GM18505 (cell line): ENCODE measurements around the gene CACNA1I.

Experiments used
- ATAC-seq: cut with Tn5 transposase; IDR thresholded peaks from one replicate; pipeline ENCODE4 v1.9.1; 2021; ENCODE audit not compliant: unreplicated experiment
- POLR2A ChIP-seq: IDR thresholded peaks from 4 replicates; pipeline ENCODE4 v1.6.1; 2011; ENCODE audit warnings: borderline replicate concordance; ENCODE audit not compliant: insufficient read depth, insufficient read length; ENCODE audit errors: extremely low read depth

CACNA1I gene

GRCh38 chr22:39655004-39655579, 84.5 kb downstream of the CACNA1I start:
- TF ChIP-seq POLR2A = no peak
- ATAC-seq = no peak

GRCh38 chr22:39655831-39656230, 85.3 kb downstream of the CACNA1I start:
- no peak for TF ChIP-seq POLR2A
- no peak for ATAC-seq

GRCh38 chr22:39656495-39657490, 86.2 kb downstream of the CACNA1I start:
- ATAC-seq = no peak
- TF ChIP-seq POLR2A = no peak

- ATAC-seq = no peak
- no peak for TF ChIP-seq POLR2A
Observed at GRCh38 chr22:39658367-39658766, 87.8 kb downstream of the CACNA1I start.

- no peak for ATAC-seq
- no peak for TF ChIP-seq POLR2A
Observed at GRCh38 chr22:39658806-39659463, 88.4 kb downstream of the CACNA1I start.

- ATAC-seq = no peak
- no peak for TF ChIP-seq POLR2A
Observed at GRCh38 chr22:39661501-39661841, 90.9 kb downstream of the CACNA1I start.

- no peak for TF ChIP-seq POLR2A
- no peak for ATAC-seq
Observed at GRCh38 chr22:39661842-39662685, 91.5 kb downstream of the CACNA1I start.

GRCh38 chr22:39662686-39663052, 92.1 kb downstream of the CACNA1I start:
- no peak for TF ChIP-seq POLR2A
- no peak for ATAC-seq

- TF ChIP-seq POLR2A = no peak
- ATAC-seq = no peak
Observed at GRCh38 chr22:39663751-39664150, 93.2 kb downstream of the CACNA1I start.

GRCh38 chr22:39664485-39665200, 94.1 kb downstream of the CACNA1I start:
- no peak for TF ChIP-seq POLR2A
- no peak for ATAC-seq

GRCh38 chr22:39665229-39665628, 94.7 kb downstream of the CACNA1I start:
- no peak for ATAC-seq

GRCh38 chr22:39665661-39666431, 95.3 kb downstream of the CACNA1I start:
- no peak for TF ChIP-seq POLR2A

More at GRCh38 chr22:39665229-39665628, 94.7 kb downstream of the CACNA1I start:
- no peak for TF ChIP-seq POLR2A

GRCh38 chr22:39666495-39666894, 95.9 kb downstream of the CACNA1I start:
- no peak for TF ChIP-seq POLR2A
- ATAC-seq = no peak

More at GRCh38 chr22:39665661-39666431, 95.3 kb downstream of the CACNA1I start:
- no peak for ATAC-seq
